Activated CD4-positive, alpha-beta memory T cell treated with anti-CD3 and anti-CD28 coated beads, Interleukin-2, amount 10 ng/mL, durations not matched to agents 7 days and 5 days (primary cell): ENCODE data around the gene HADH. TPM values are rescaled to one million over a fixed set of nuclear protein-coding genes. Genes with fewer than 3 reads are reported as not detected.
"Not testable (repeated sequence)": the region's sequence is repeated elsewhere in the genome, so short reads cannot be mapped to it uniquely, and the experiment has no call there.

ENCODE experiments used
- CTCF ChIA-PET: fragments of 350-600 bp; sonication (Branson Sonifier 250); formaldehyde crosslinking; loops from one replicate; lab custom pipeline; 2021; ENCODE audit warnings: antibody characterized with exemption, inconsistent platforms; lab: Charles Lee
- POLR2A ChIA-PET: fragments of 350-600 bp; sonication (Branson Sonifier 250); formaldehyde crosslinking; loops from one replicate; lab custom pipeline; 2021; ENCODE audit warnings: antibody characterized with exemption; lab: Charles Lee
- DNase-seq: peaks from one replicate; pipeline ENCODE4 v3.0.0-alpha.2; 2020
- H3K27ac Mint-ChIP-seq: one replicate; pipeline ENCODE4 v1.8.0; 2021; ENCODE audit warnings: mild to moderate bottlenecking, mixed read lengths
- H3K27me3 Mint-ChIP-seq: one replicate; pipeline ENCODE4 v1.8.0; 2021; ENCODE audit warnings: mixed read lengths
- H3K36me3 Mint-ChIP-seq: one replicate; pipeline ENCODE4 v1.8.0; 2021; ENCODE audit warnings: low read depth, mixed read lengths
- H3K4me1 Mint-ChIP-seq: one replicate; pipeline ENCODE4 v1.8.0; 2021; ENCODE audit warnings: mixed read lengths
- H3K4me3 Mint-ChIP-seq: one replicate; pipeline ENCODE4 v1.8.0; 2021; ENCODE audit warnings: mild to moderate bottlenecking, mixed read lengths
- H3K9me3 Mint-ChIP-seq: one replicate; pipeline ENCODE4 v1.8.0; 2021; ENCODE audit warnings: mixed read lengths
- total RNA-seq, 2 experiments: library from RNA; stranded (reverse); gene quantifications; one replicate each; pipeline ENCODE4 v1.2.3, GENCODE V29; 2021

Gene HADH
- total RNA-seq, 2 experiments from 2014 or later = 38.0 to 38.6 TPM

- peaks cover 41% of the 10 kb centered on the region for H3K36me3 Mint-ChIP-seq
- POLR2A ChIA-PET = interaction anchor here (1.0 kb wide), 1 partner anchor 10 kb away, joined by 4 read pairs; no protein-coding TSS in a partner anchor
Measured at GRCh38 chr4:108001540-108002135, 11.9 kb downstream of the HADH start.

GRCh38 chr4:108003982-108004515 is 14.4 kb downstream of the HADH start:
- Mint-ChIP-seq H3K4me3 (no peak overlapping the region), H3K27me3 (no peaks in the 10 kb centered on the region), H3K27ac (no peak overlapping the region), H3K4me1 (peaks cover 5% of the 10 kb centered on the region), H3K36me3 (peaks cover 24% of the 10 kb centered on the region), H3K9me3 (no peaks in the 10 kb centered on the region)
- POLR2A ChIA-PET = no interaction called here
- no peak for DNase-seq
- CTCF ChIA-PET = interaction anchor here (0.9 to 1.0 kb wide), 2 partner anchors 15 to 16 kb away, joined by 4 read pairs; no protein-coding TSS in a partner anchor

More at GRCh38 chr4:108001540-108002135, 11.9 kb downstream of the HADH start:
- DNase-seq = no peak
- CTCF ChIA-PET = no interaction called here
- Mint-ChIP-seq H3K4me1 (peaks cover 5% of the 10 kb centered on the region), H3K9me3 (no peaks in the 10 kb centered on the region), H3K4me3 (no peak overlapping the region), H3K27ac (no peak overlapping the region), H3K27me3 (no peaks in the 10 kb centered on the region)

- Mint-ChIP-seq H3K9me3 (no peaks in the 10 kb centered on the region), H3K27me3 (no peaks in the 10 kb centered on the region), H3K36me3 (peaks cover 18% of the 10 kb centered on the region), H3K4me3 (no peak overlapping the region), H3K27ac (no peak overlapping the region), H3K4me1 (peaks cover 5% of the 10 kb centered on the region)
- DNase-seq = no peak
- ChIA-PET POLR2A (no interaction called here), CTCF (interaction anchor here (0.9 kb wide), 1 partner anchor 15 kb away, joined by 4 read pairs; no protein-coding TSS in a partner anchor)
Measured at GRCh38 chr4:108004646-108005045, 15.0 kb downstream of the HADH start.

GRCh38 chr4:108005807-108006206 is 16.1 kb downstream of the HADH start:
- ChIA-PET POLR2A (interaction anchor here (0.7 to 1.0 kb wide), 2 partner anchors 12 to 479 kb away, joined by 3 read pairs; no protein-coding TSS in a partner anchor), CTCF (no interaction called here)
- no peaks in the 10 kb centered on the region for H3K27me3 Mint-ChIP-seq
- no peak for DNase-seq
- no peak overlapping the region for H3K27ac Mint-ChIP-seq
- H3K4me1 Mint-ChIP-seq = no peaks in the 10 kb centered on the region
- peaks cover 12% of the 10 kb centered on the region for H3K36me3 Mint-ChIP-seq
- H3K9me3 Mint-ChIP-seq = no peaks in the 10 kb centered on the region
- H3K4me3 Mint-ChIP-seq = no peak overlapping the region

- Mint-ChIP-seq H3K36me3 (peaks cover 14% of the 10 kb centered on the region), H3K9me3 (no peaks in the 10 kb centered on the region), H3K4me3 (no peak overlapping the region), H3K4me1 (no peaks in the 10 kb centered on the region), H3K27me3 (no peaks in the 10 kb centered on the region), H3K27ac (no peak overlapping the region)
- CTCF ChIA-PET = no interaction called here
- DNase-seq = no peak
- POLR2A ChIA-PET = interaction anchor here (1.0 kb wide), 1 partner anchor 12 kb away, joined by 3 read pairs; no protein-coding TSS in a partner anchor
Measured at GRCh38 chr4:108006361-108006760, 16.7 kb downstream of the HADH start.

GRCh38 chr4:108007984-108008383 is 18.3 kb downstream of the HADH start:
- H3K4me1 Mint-ChIP-seq = no peaks in the 10 kb centered on the region
- H3K9me3 Mint-ChIP-seq = no peaks in the 10 kb centered on the region
- peaks cover 22% of the 10 kb centered on the region for H3K36me3 Mint-ChIP-seq
- no peak overlapping the region for H3K27ac Mint-ChIP-seq
- no peak overlapping the region for H3K4me3 Mint-ChIP-seq
- no peak for DNase-seq
- ChIA-PET CTCF (no interaction called here), POLR2A (no interaction called here)
- no peaks in the 10 kb centered on the region for H3K27me3 Mint-ChIP-seq

GRCh38 chr4:108008721-108009120 is 19.0 kb downstream of the HADH start:
- no peaks in the 10 kb centered on the region for H3K4me1 Mint-ChIP-seq
- H3K27me3 Mint-ChIP-seq = no peaks in the 10 kb centered on the region
- ChIA-PET POLR2A (no interaction called here), CTCF (interaction anchor here (1.3 to 1.5 kb wide), 2 partner anchors 10 to 564 kb away, joined by 3 read pairs; no protein-coding TSS in a partner anchor)
- H3K36me3 Mint-ChIP-seq = peaks cover 23% of the 10 kb centered on the region
- H3K27ac Mint-ChIP-seq = no peak overlapping the region
- H3K9me3 Mint-ChIP-seq = no peaks in the 10 kb centered on the region
- no peak for DNase-seq
- H3K4me3 Mint-ChIP-seq = no peak overlapping the region

- no peaks in the 10 kb centered on the region for H3K4me1 Mint-ChIP-seq
- no peaks in the 10 kb centered on the region for H3K27me3 Mint-ChIP-seq
- ChIA-PET POLR2A (no interaction called here), CTCF (interaction anchor here (0.7 to 0.9 kb wide), 2 partner anchors 9 to 19 kb away, joined by 3 read pairs; no protein-coding TSS in a partner anchor)
- no peak for DNase-seq
- no peaks in the 10 kb centered on the region for H3K9me3 Mint-ChIP-seq
- no peak overlapping the region for H3K4me3 Mint-ChIP-seq
- H3K36me3 Mint-ChIP-seq = peaks cover 32% of the 10 kb centered on the region
- no peak overlapping the region for H3K27ac Mint-ChIP-seq
Measured at GRCh38 chr4:108010167-108010566, 20.5 kb downstream of the HADH start.

GRCh38 chr4:108012382-108012781 is 22.7 kb downstream of the HADH start:
- CTCF ChIA-PET, H3K27ac Mint-ChIP-seq, DNase-seq, POLR2A ChIA-PET, H3K4me1 Mint-ChIP-seq, H3K9me3 Mint-ChIP-seq, H3K4me3 Mint-ChIP-seq, H3K27me3 Mint-ChIP-seq: not testable (repeated sequence)
- H3K36me3 Mint-ChIP-seq = peaks cover 37% of the 10 kb centered on the region

GRCh38 chr4:108013327-108013726 is 23.6 kb downstream of the HADH start:
- Mint-ChIP-seq H3K36me3 (peaks cover 37% of the 10 kb centered on the region), H3K27ac (no peak overlapping the region), H3K9me3 (no peaks in the 10 kb centered on the region), H3K4me1 (no peaks in the 10 kb centered on the region), H3K4me3 (no peak overlapping the region), H3K27me3 (no peaks in the 10 kb centered on the region)
- DNase-seq = no peak
- ChIA-PET POLR2A (no interaction called here), CTCF (interaction anchor here (1.0 kb wide), 1 partner anchor 480 kb away, joined by 3 read pairs; no protein-coding TSS in a partner anchor)

GRCh38 chr4:108013955-108014354 is 24.3 kb downstream of the HADH start:
- Mint-ChIP-seq H3K4me1 (no peaks in the 10 kb centered on the region), H3K27me3 (no peaks in the 10 kb centered on the region), H3K4me3 (no peak overlapping the region), H3K36me3 (peaks cover 37% of the 10 kb centered on the region), H3K27ac (no peak overlapping the region), H3K9me3 (no peaks in the 10 kb centered on the region)
- ChIA-PET CTCF (interaction anchor here (1.1 kb wide), 1 partner anchor 146 kb away, joined by 3 read pairs; no protein-coding TSS in a partner anchor), POLR2A (no interaction called here)
- no peak for DNase-seq

- Mint-ChIP-seq H3K9me3 (no peaks in the 10 kb centered on the region), H3K4me3 (no peak overlapping the region), H3K27me3 (no peaks in the 10 kb centered on the region), H3K27ac (no peak overlapping the region), H3K4me1 (no peaks in the 10 kb centered on the region), H3K36me3 (peaks cover 36% of the 10 kb centered on the region)
- ChIA-PET CTCF (interaction anchor here (0.7 to 3.9 kb wide), 43 partner anchors 8 to 601 kb away, joined by 3 to 52 read pairs (median 4); partner anchors contain the start of genes HADH, LEF1 and PAPSS1), POLR2A (interaction anchor here (1.0 to 1.4 kb wide), 3 partner anchors 12 to 89 kb away, joined by 3 to 5 read pairs (median 3); partner anchors contain the start of gene HADH)
- DNase-seq = peak; percentile 83
Measured at GRCh38 chr4:108018040-108018883, 28.6 kb downstream of the HADH start.
